KOPT-K1 (cell line): ENCODE results near the gene FGF5.
"Not testable (repeated sequence)": the region's sequence is repeated elsewhere in the genome, so short reads cannot be mapped to it uniquely, and the experiment has no call there.

Experiments
- H3K27ac ChIP-seq: fragments of 200-600 bp; sonication (generic); 2 replicates; pipeline ENCODE4 v1.5.1; 2016; ENCODE audit warnings: antibody characterized with exemption, mild to moderate bottlenecking, low read depth, low read length; ENCODE audit not compliant: poor library complexity, severe bottlenecking
- H3K36me3 ChIP-seq: fragments of 200-600 bp; sonication (generic); 2 replicates; pipeline ENCODE4 v1.5.1; 2017; ENCODE audit warnings: antibody characterized with exemption, mild to moderate bottlenecking, low read length, moderate library complexity; ENCODE audit not compliant: insufficient read depth
- H3K9me3 ChIP-seq: fragments of 200-600 bp; sonication (generic); 2 replicates; pipeline ENCODE4 v1.5.1; 2017; ENCODE audit warnings: antibody characterized with exemption, low read length, mild to moderate bottlenecking; ENCODE audit not compliant: insufficient read depth, poor library complexity, severe bottlenecking

FGF5 gene

DNA sequence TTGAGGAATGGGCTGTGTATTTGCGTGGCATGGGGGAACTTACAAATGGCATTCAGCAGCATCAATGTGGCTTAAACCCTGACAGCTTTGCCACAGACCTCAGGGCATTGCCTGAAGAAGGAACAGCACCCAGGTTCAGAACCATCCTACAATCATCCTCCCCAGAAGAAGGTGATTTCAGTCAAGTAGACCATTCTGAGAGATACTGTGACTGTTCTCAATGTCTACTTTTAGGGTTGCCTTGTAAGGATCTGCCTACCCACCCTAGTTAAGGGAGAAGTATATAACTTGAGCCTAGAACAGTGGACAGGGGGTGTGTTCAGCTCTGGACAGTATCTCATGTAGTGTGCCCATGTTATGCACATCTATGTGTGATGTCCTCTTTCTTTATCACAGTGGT, 1.6 kb upstream of the FGF5 start:
- no peaks in the 10 kb centered on the region for H3K36me3 ChIP-seq
- H3K27ac ChIP-seq, result no peak overlapping the region
- peaks cover 21% of the 10 kb centered on the region for H3K9me3 ChIP-seq

DNA sequence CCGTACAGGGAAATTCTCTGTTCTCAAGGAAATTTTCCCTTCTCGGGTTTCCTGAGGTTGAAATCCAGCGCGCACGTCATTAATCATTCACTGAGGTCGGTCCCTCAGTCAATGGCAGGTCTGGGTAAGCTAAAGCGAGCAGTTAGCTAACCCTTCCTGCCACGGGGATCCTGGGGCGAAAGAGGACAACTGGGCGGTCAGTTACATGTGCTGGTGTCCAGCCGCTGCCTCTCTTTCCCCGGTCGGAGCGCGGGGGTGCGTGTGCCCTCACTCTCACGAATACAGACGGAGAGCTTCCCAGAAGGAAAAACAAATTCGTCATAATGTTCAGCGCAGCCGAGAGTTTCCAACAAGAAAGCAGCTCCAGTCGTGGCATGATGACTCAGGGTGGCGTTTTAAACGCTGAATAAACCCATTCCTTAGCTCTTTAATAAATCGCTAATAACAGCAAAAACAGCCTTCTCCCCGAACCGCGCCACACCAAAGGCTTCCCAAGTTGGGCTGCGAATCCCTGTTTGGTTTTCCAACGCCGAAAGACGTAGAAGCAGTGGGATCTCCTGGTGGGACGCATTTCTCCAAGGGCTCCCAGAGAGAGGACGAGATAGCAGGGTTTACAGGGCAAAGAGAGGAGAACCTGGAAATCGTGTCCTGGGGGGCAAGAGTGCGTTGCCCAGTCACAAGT, 752 bp upstream of the FGF5 start:
- peaks cover 21% of the 10 kb centered on the region for H3K9me3 ChIP-seq
- no peaks in the 10 kb centered on the region for H3K36me3 ChIP-seq
- H3K27ac ChIP-seq, result no peak overlapping the region

- peaks cover 21% of the 10 kb centered on the region for H3K9me3 ChIP-seq
- H3K36me3 ChIP-seq, result no peaks in the 10 kb centered on the region
- no peak overlapping the region for H3K27ac ChIP-seq
Observed at GRCh38 chr4:80266902-80267380, 477 bp downstream of the FGF5 start.

DNA sequence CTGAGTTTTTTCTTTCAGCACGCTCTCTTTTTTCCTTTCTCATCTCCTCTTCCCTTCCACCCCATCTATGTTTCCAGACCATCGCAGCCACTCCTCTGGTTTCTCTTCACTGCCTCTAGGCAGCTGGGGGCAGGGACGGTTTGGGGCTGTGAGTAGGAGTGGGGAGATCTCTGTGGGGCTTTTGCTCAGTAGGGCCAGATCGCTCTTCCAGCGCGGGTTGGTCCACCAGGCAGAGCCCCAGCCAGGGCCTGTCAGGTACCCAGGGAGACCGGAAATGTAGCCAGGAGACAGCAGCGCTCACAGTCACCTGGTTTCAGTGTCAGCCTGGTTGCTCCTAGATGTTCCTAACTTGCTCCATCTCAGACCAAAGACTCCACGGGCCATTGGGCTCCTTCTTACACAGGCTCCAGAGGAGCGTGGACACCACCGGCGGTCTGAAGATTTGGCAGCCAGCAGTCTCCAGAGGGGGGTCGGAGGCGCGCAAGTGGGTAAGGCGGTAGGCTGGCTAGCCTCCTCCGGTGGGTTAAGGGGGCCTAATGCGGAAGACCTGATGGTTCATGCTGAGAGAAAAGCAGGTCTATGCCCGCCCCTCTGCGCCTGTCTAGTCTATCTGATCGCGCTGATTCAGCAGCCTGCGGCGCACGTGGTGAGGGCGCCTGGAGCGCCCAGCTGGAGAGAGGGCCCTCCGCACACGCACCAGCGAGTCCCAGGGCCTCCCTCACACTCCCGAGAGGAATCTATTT, 1.8 kb downstream of the FGF5 start:
- Histone ChIP-seq H3K27ac (no peak overlapping the region), H3K36me3 (no peaks in the 10 kb centered on the region), H3K9me3 (peaks cover 21% of the 10 kb centered on the region)

DNA sequence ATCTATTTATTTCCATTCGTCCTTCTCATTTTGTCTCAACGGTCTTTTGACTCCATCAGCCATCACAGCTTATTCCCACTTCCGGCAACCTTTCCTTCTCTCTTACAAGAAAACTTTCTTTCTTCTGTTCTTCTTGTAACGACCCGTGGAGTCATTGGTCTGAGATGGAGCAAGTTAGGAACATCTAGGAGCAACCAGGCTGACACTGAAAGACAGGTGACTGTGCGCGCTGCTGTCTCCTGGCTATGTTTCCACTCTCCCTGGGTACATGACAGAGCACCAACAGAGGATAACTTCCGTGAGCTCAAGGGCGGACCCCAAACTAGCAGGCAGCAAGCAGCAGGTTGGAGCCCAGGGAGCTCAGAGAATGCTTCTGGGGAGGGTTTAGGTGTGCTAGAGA, 2.5 kb downstream of the FGF5 start:
- no peaks in the 10 kb centered on the region for H3K36me3 ChIP-seq
- H3K9me3 ChIP-seq, result peaks cover 17% of the 10 kb centered on the region
- H3K27ac ChIP-seq, result no peak overlapping the region

DNA sequence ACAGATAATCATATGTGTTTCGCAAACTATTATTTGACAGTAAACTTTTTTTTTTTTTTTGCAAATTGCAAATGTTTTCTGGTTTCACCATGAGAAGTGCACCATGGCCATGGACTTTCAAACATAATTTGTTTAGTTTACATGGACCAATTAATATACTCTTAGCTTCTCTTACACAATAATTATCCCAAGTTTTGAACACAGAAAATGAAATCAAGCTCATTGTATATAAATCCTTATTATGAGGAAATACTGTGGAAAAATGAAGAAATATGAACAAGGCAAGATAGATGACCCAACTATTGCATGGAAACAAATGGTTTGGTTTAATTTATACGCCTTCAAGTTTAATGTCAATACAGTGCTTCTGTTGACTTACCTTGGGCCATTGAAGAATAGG, 3.9 kb downstream of the FGF5 start:
- H3K9me3 ChIP-seq, result peaks cover 10% of the 10 kb centered on the region
- H3K36me3 ChIP-seq, result no peaks in the 10 kb centered on the region
- H3K27ac ChIP-seq, result no peak overlapping the region

DNA sequence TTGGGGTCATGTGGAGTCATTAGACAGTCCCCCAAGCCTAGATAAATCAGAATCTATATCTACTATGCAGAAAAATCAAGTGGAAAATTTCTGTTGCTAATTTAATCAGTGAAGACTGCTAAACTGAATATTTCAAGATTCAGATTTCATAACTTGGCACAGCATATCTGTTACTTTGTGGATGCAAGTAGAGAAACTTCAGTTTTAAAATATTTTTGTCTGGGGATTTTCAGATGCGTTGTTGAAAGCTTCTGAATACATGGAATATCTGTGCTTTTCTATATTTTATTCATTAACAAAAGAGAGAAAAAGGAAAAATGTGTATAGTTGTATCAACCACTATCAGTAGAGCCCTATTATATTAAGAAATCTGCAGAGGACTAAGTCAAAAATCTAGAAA, 4.4 kb downstream of the FGF5 start:
- peaks cover 7% of the 10 kb centered on the region for H3K9me3 ChIP-seq
- no peaks in the 10 kb centered on the region for H3K36me3 ChIP-seq
- no peak overlapping the region for H3K27ac ChIP-seq

- Histone ChIP-seq H3K9me3 (peaks cover 4% of the 10 kb centered on the region), H3K27ac (no peak overlapping the region), H3K36me3 (no peaks in the 10 kb centered on the region)
Observed at GRCh38 chr4:80271801-80272200, 5.3 kb downstream of the FGF5 start.

- H3K9me3 ChIP-seq, result no peaks in the 10 kb centered on the region
- no peak overlapping the region for H3K27ac ChIP-seq
- no peaks in the 10 kb centered on the region for H3K36me3 ChIP-seq
Observed at GRCh38 chr4:80276931-80277330, 10.5 kb downstream of the FGF5 start.

DNA sequence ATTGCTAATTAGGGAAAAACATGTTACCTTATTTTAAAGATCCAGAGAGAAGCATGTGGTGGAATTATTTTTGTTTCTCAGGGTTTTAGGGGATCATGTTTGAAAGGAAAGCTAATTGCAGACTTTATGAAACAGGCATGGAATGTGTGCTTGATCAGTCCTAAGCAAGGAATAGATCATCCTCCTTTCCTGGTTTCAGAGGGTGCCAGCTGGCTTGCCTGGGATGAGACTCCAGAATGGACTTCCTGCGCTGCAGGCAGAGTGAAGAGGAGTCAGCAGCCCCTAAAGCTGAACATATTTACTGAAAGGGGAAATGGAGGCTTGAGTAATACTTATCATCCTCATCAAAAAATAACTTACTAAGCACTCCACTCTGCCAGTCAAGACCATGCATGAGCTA, 13.3 kb downstream of the FGF5 start:
- Histone ChIP-seq H3K9me3 (no peaks in the 10 kb centered on the region), H3K27ac (no peak overlapping the region), H3K36me3 (no peaks in the 10 kb centered on the region)

DNA sequence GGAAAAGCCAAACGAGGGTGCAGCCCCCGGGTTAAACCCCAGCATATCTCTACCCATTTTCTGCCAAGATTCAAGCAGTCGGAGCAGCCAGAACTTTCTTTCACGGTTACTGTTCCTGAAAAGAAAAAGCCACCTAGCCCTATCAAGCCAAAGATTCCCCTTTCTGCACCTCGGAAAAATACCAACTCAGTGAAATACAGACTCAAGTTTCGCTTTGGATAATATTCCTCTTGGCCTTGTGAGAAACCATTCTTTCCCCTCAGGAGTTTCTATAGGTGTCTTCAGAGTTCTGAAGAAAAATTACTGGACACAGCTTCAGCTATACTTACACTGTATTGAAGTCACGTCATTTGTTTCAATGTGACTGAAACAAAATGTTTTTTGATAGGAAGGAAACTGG, 20.0 kb downstream of the FGF5 start:
- no peaks in the 10 kb centered on the region for H3K36me3 ChIP-seq
- no peak overlapping the region for H3K27ac ChIP-seq
- H3K9me3 ChIP-seq, result no peaks in the 10 kb centered on the region

DNA sequence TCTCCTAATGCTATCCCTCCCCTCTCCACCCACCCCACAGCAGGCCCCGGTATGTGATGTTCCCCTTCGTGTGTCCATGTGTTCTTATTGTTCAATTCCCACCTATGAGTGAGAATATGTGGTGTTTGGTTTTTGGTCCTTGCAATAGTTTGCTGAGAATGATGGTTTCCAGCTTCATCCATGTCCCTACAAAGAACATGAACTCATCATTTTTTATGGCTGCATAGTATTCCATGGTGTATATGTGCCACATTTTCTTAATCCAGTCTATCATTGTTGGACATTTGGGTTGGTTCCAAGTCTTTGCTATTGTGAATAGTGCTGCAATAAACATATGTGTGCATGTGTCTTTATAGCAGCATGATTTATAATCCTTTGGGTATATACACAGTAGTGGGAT, 24.2 kb downstream of the FGF5 start:
- not testable (repeated sequence) for H3K27ac ChIP-seq, H3K36me3 ChIP-seq, H3K9me3 ChIP-seq

DNA sequence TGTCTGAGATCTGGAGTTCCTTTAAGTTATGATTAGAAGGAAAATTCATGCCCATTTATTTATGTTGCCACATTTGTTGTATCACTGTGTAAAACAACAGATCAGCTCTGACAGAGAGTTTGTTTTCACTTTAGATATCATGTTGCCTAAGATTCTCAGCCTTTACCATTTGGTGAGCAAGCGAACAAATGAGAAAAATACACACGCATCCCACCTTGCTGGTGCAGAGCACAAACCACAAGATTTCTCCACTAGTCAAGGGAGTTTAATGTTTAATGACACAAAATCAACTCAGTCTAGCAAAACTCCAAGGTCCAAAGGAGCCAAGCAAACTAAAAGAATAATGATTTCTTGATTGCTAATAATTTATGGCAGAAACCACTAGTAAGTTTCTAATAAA, 27.7 kb downstream of the FGF5 start:
- Histone ChIP-seq H3K27ac (no peak overlapping the region), H3K36me3 (no peaks in the 10 kb centered on the region), H3K9me3 (no peaks in the 10 kb centered on the region)

DNA sequence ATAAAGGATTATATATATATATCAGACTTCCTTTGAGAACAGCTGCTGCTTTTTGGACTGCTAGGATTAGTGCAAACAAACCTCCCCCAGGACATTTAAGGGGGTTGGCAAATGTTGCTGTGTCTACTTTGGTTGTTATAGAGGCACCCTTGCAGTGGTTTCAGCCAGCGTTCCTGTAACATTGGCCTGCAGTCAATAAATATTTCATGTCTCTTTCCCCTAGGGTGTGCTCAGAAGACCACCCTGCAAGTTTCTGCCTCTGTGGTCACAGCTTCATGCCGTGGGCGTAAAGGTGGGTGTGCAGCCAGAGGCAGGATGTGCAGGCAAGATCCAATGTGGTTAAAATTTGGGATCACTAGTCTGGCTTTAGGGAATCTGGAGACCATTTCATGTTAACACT, 28.9 kb downstream of the FGF5 start:
- Histone ChIP-seq H3K36me3 (no peaks in the 10 kb centered on the region), H3K27ac (no peak overlapping the region), H3K9me3 (no peaks in the 10 kb centered on the region)

GRCh38 chr4:80295826-80296225, 29.4 kb downstream of the FGF5 start:
- Histone ChIP-seq H3K9me3 (no peaks in the 10 kb centered on the region), H3K27ac (no peak overlapping the region), H3K36me3 (no peaks in the 10 kb centered on the region)

DNA sequence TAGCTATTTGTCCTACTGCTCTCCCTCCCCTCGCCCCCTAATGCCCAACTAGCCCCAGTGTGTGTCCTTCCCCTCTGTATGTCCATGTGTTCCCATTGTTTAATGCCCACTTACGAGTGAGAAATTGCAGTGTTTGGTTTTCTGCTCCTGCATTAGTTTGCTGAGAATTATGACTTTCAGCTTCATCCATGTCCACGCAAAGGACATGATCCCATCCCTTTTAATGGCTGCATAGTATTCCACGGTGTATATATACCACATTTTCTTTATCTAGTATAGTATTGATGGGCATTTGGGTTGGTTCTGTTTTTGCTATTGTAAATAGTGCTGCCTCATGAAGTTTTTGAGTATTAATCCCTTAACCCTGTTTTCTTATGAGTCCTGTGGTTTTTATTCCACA, 35.4 kb downstream of the FGF5 start:
- Histone ChIP-seq H3K9me3 (no peaks in the 10 kb centered on the region), H3K36me3 (no peaks in the 10 kb centered on the region), H3K27ac (no peak overlapping the region)
